Neural cell (in vitro differentiated cells): Measurements from ENCODE around the gene FAT2.

Experiments
- CTCF ChIP-seq: fragments of 450-650 bp; IDR thresholded peaks from 2 replicates; pipeline ENCODE4 v1.5.1; 2014; ENCODE audit warnings: antibody characterized with exemption, mild to moderate bottlenecking, moderate library complexity; ENCODE audit not compliant: poor library complexity, severe bottlenecking
- EP300 ChIP-seq: fragments of 450-650 bp; conservative IDR thresholded peaks from 2 replicates; pipeline ENCODE4 v1.6.1; 2014; ENCODE audit warnings: antibody characterized with exemption, mild to moderate bottlenecking, moderate library complexity; ENCODE audit not compliant: poor library complexity, severe bottlenecking
- EZH2 ChIP-seq: fragments of 200-600, 300-800 bp; shearing (Covaris generic), sonication (generic); IDR thresholded peaks from 2 replicates; pipeline ENCODE4 v1.6.1; 2014; ENCODE audit warnings: antibody characterized with exemption, low read length, borderline replicate concordance, mild to moderate bottlenecking; ENCODE audit not compliant: insufficient read depth, poor library complexity, severe bottlenecking
- MXI1 ChIP-seq: fragments of 450-650 bp; conservative IDR thresholded peaks from 2 replicates; pipeline ENCODE4 v1.6.1; 2014; ENCODE audit warnings: antibody characterized with exemption, mild to moderate bottlenecking; ENCODE audit not compliant: poor library complexity, severe bottlenecking
- POLR2AphosphoS5 ChIP-seq: IDR thresholded peaks from 2 replicates; pipeline ENCODE4 v1.6.1; 2012
- RAD21 ChIP-seq: fragments of 450-650 bp; conservative IDR thresholded peaks from 2 replicates; pipeline ENCODE4 v1.6.1; 2014; ENCODE audit warnings: antibody characterized with exemption, mild to moderate bottlenecking, moderate library complexity
- REST ChIP-seq: IDR thresholded peaks from 2 replicates; pipeline ENCODE4 v1.6.1; 2012; ENCODE audit warnings: borderline replicate concordance
- TAF1 ChIP-seq: IDR thresholded peaks from 2 replicates; pipeline ENCODE4 v1.6.1; 2012; ENCODE audit warnings: low read depth

GRCh38 chr5:151551985-151552384 lies 39.1 kb downstream of the FAT2 start:
- no peak for TF ChIP-seq POLR2AphosphoS5
- no peak for TF ChIP-seq CTCF
- no peak for TF ChIP-seq REST
- TF ChIP-seq EP300 = no peak
- no peak for TF ChIP-seq EZH2
- TF ChIP-seq TAF1 = no peak
- no peak for TF ChIP-seq RAD21
- no peak for TF ChIP-seq MXI1
